NB4 (cell line): Measurements from ENCODE around the gene DGKG.

Source experiments
- DNase-seq: peaks from one replicate; pipeline ENCODE4 v3.0.0; 2010; ENCODE audit warnings: low read depth
- H3K4me3 ChIP-seq: one replicate; pipeline ENCODE4 v1.5.1; 2011; ENCODE audit warnings: mild to moderate bottlenecking, low read depth, low read length, moderate library complexity
- CTCF ChIP-seq: IDR thresholded peaks from one replicate; pipeline ENCODE4 v1.5.1; 2012; ENCODE audit warnings: low read depth, low read length
- MAX ChIP-seq: IDR thresholded peaks from 2 replicates; pipeline ENCODE4 v1.6.1; 2011; ENCODE audit warnings: low read depth, low read length
- MYC ChIP-seq: IDR thresholded peaks from 2 replicates; pipeline ENCODE4 v1.6.1; 2011; ENCODE audit warnings: low read depth, low read length
- POLR2A ChIP-seq: IDR thresholded peaks from 2 replicates; pipeline ENCODE4 v1.6.1; 2011; ENCODE audit warnings: mild to moderate bottlenecking; ENCODE audit not compliant: insufficient read length; ENCODE audit errors: extremely low read depth

DGKG gene

GRCh38 chr3:186251948-186252619, 110.0 kb downstream of the DGKG start:
- H3K4me3 ChIP-seq, result no peak overlapping the region
- TF ChIP-seq CTCF, result no peak
- peak; percentile 24; the same call in 1 of the 2 replicates for TF ChIP-seq MAX
- peak; percentile 42 for DNase-seq

- H3K4me3 ChIP-seq, result no peak overlapping the region
- TF ChIP-seq MYC (no peak), CTCF (no peak), POLR2A (no peak), MAX (no peak)
- DNase-seq, result no peak
These were observed 113.2 kb downstream of the DGKG start for GRCh38 chr3:186248850-186249249.

- no peak for DNase-seq
- no peak for TF ChIP-seq POLR2A
- no peak overlapping the region for H3K4me3 ChIP-seq
These were observed 113.9 kb downstream of the DGKG start for GRCh38 chr3:186247821-186248814.

GRCh38 chr3:186246941-186247340, 115.1 kb downstream of the DGKG start:
- no peak overlapping the region for H3K4me3 ChIP-seq
- no peak for DNase-seq
- TF ChIP-seq MYC, result no peak
- TF ChIP-seq POLR2A, result no peak

GRCh38 chr3:186244016-186244415, 118.0 kb downstream of the DGKG start:
- no peak for DNase-seq
- H3K4me3 ChIP-seq, result no peak overlapping the region
- TF ChIP-seq MYC (no peak), CTCF (no peak), MAX (no peak), POLR2A (no peak)

- H3K4me3 ChIP-seq, result peak overlapping the region; percentile 56
- peak; percentile 93 for DNase-seq
- TF ChIP-seq MAX, result peak; percentile 90
- no peak for TF ChIP-seq POLR2A
- peak; percentile 61 for TF ChIP-seq CTCF
- TF ChIP-seq MYC, result peak; percentile 79
These were observed 119.9 kb downstream of the DGKG start for GRCh38 chr3:186241910-186242821.
